Astrocyte (in vitro differentiated cells and primary cell): ENCODE data around the gene SERPINB11. TPM values are rescaled to one million over a fixed set of nuclear protein-coding genes. Genes with fewer than 3 reads are reported as not detected.

Source experiments
- DNase-seq: peaks from one replicate; pipeline ENCODE4 v3.0.0-alpha.2; 2010; ENCODE audit warnings: low read depth
- FAIRE-seq: peaks from 2 replicates; lab custom pipeline; 2011; peaks lifted over from hg19 to GRCh38; lab: Jason Lieb, UNC
- H2AFZ ChIP-seq: 2 replicates; pipeline ENCODE4 v1.6.0; 2012; ENCODE audit warnings: low read depth, low read length, inconsistent platforms
- H3K27ac ChIP-seq: 2 replicates; pipeline ENCODE4 v1.5.1; 2011; ENCODE audit warnings: low read depth, low read length, inconsistent platforms
- H3K27me3 ChIP-seq: 2 replicates; pipeline ENCODE4 v1.6.0; 2011; ENCODE audit warnings: low read length, inconsistent platforms; ENCODE audit not compliant: insufficient read depth
- H3K36me3 ChIP-seq: 2 replicates; pipeline ENCODE4 v1.5.1; 2011; ENCODE audit warnings: low read length, inconsistent platforms; ENCODE audit not compliant: insufficient read depth
- H3K4me1 ChIP-seq: 2 replicates; pipeline ENCODE4 v1.5.1; 2011; ENCODE audit warnings: low read length, inconsistent platforms; ENCODE audit not compliant: insufficient read depth
- H3K4me2 ChIP-seq: 2 replicates; pipeline ENCODE4 v1.6.0; 2012; ENCODE audit warnings: low read length, inconsistent platforms
- H3K4me3 ChIP-seq: 2 replicates; pipeline ENCODE4 v1.5.1; 2011; ENCODE audit warnings: low read depth, mild to moderate bottlenecking, low read length, inconsistent platforms; ENCODE audit not compliant: insufficient read depth
- H3K79me2 ChIP-seq: 2 replicates; pipeline ENCODE4 v1.6.0; 2012; ENCODE audit warnings: mild to moderate bottlenecking, low read length, inconsistent platforms; ENCODE audit not compliant: insufficient read depth
- H3K9ac ChIP-seq: 2 replicates; pipeline ENCODE4 v1.6.0; 2012; ENCODE audit warnings: mild to moderate bottlenecking, low read length, inconsistent platforms
- H3K9me3 ChIP-seq: 2 replicates; pipeline ENCODE4 v1.5.1; 2012; ENCODE audit warnings: low read depth, mild to moderate bottlenecking, low read length, inconsistent platforms; ENCODE audit not compliant: insufficient read depth
- H4K20me1 ChIP-seq: 2 replicates; pipeline ENCODE4 v1.6.0; 2012; ENCODE audit warnings: low read length, inconsistent platforms; ENCODE audit not compliant: insufficient read depth
- H3K27ac Mint-ChIP-seq: one replicate; pipeline ENCODE4 v1.8.0; 2021; ENCODE audit warnings: mild to moderate bottlenecking, mixed read lengths; ENCODE audit not compliant: unreplicated experiment
- H3K27me3 Mint-ChIP-seq: one replicate; pipeline ENCODE4 v1.8.0; 2021; ENCODE audit warnings: low read depth, mixed read lengths; ENCODE audit not compliant: unreplicated experiment
- H3K36me3 Mint-ChIP-seq: one replicate; pipeline ENCODE4 v1.8.0; 2021; ENCODE audit warnings: low read depth, mixed read lengths; ENCODE audit not compliant: unreplicated experiment
- H3K4me1 Mint-ChIP-seq: one replicate; pipeline ENCODE4 v1.8.0; 2021; ENCODE audit warnings: low read depth, mixed read lengths; ENCODE audit not compliant: unreplicated experiment
- H3K4me3 Mint-ChIP-seq: one replicate; pipeline ENCODE4 v1.8.0; 2021; ENCODE audit warnings: mild to moderate bottlenecking, moderate library complexity, mixed read lengths; ENCODE audit not compliant: unreplicated experiment
- H3K9me3 Mint-ChIP-seq: one replicate; pipeline ENCODE4 v1.8.0; 2021; ENCODE audit warnings: mild to moderate bottlenecking, mixed read lengths; ENCODE audit not compliant: unreplicated experiment
- EZH2 ChIP-seq: IDR thresholded peaks from 2 replicates; pipeline ENCODE4 v1.6.1; 2012; ENCODE audit warnings: mild to moderate bottlenecking, low read length, inconsistent platforms; ENCODE audit not compliant: insufficient read depth
- total RNA-seq: library from RNA; stranded (reverse); gene quantifications from 2 replicates; pipeline ENCODE4 v1.2.1, GENCODE V29; 2021
- TF ChIP-seq, protein P1 (sequence below): IDR thresholded peaks from 2 replicates; pipeline ENCODE4 v1.5.1; 2011; ENCODE audit warnings: low read depth, mild to moderate bottlenecking, inconsistent platforms, low read length, moderate library complexity; ENCODE audit not compliant: insufficient read depth

SERPINB11 gene
- total RNA-seq, 1 donor from 2014 or later, result not detected

DNA sequence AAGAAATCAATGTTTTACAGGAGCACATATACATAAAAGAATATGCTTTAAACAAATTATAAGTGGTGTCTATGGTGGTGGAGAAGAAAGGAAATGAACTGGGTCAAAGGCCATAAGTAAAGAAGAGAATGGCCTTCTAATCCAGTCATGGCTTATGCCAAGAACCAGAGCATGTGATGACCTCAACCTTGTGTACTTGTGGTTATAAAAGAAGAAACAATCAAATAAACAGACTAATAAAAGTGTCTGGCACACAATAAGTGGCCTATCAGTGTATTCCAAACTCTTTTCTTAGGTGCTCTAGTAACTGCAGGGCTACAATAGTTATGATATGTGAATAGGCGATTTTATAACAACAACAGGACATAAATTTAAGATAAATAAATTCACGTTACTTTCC, 2.6 kb downstream of the SERPINB11 start:
- Mint-ChIP-seq H3K27me3 (no peaks in the 10 kb centered on the region), H3K9me3 (no peaks in the 10 kb centered on the region), H3K27ac (no peak overlapping the region), H3K36me3 (no peaks in the 10 kb centered on the region), H3K4me3 (no peak overlapping the region), H3K4me1 (no peaks in the 10 kb centered on the region)
- Histone ChIP-seq H3K4me2 (no peak overlapping the region), H3K4me3 (no peak overlapping the region), H3K27ac (no peak overlapping the region), H3K79me2 (no peaks in the 10 kb centered on the region), H2AFZ (no peak overlapping the region), H3K4me1 (peaks cover 8% of the 10 kb centered on the region), H3K9ac (no peak overlapping the region), H3K36me3 (no peaks in the 10 kb centered on the region), H4K20me1 (no peaks in the 10 kb centered on the region), H3K9me3 (no peaks in the 10 kb centered on the region), H3K27me3 (no peaks in the 10 kb centered on the region)
- no peak for FAIRE-seq
- no peak for DNase-seq
- no peak for TF ChIP-seq EZH2
- TF ChIP-seq, protein P1, sequence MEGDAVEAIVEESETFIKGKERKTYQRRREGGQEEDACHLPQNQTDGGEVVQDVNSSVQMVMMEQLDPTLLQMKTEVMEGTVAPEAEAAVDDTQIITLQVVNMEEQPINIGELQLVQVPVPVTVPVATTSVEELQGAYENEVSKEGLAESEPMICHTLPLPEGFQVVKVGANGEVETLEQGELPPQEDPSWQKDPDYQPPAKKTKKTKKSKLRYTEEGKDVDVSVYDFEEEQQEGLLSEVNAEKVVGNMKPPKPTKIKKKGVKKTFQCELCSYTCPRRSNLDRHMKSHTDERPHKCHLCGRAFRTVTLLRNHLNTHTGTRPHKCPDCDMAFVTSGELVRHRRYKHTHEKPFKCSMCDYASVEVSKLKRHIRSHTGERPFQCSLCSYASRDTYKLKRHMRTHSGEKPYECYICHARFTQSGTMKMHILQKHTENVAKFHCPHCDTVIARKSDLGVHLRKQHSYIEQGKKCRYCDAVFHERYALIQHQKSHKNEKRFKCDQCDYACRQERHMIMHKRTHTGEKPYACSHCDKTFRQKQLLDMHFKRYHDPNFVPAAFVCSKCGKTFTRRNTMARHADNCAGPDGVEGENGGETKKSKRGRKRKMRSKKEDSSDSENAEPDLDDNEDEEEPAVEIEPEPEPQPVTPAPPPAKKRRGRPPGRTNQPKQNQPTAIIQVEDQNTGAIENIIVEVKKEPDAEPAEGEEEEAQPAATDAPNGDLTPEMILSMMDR, result no peak

DNA sequence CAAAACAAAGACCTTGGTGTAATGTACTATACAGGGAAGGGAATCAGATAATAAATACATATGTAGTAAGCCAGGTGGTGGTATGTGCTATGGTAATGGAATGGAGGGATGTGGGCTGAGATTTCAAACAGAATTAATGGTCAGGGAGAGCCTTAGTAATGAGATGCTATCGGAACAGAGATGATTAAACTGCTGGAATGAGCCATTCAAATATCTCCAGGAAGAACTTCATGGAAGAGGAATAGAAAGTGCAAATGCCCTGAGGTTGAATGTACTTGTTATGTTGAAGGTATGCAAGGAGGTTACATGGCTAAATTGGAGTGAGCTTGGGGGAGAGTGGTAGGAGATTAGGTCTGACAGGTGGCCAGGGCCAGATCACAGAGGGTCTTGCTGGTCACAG, 5.1 kb downstream of the SERPINB11 start:
- no peak overlapping the region for H3K27ac Mint-ChIP-seq
- H3K27me3 Mint-ChIP-seq, result no peaks in the 10 kb centered on the region
- peak; percentile 4 for DNase-seq
- H3K4me1 Mint-ChIP-seq, result no peaks in the 10 kb centered on the region
- H3K9me3 ChIP-seq, result no peaks in the 10 kb centered on the region
- no peak for FAIRE-seq
- no peaks in the 10 kb centered on the region for H3K27me3 ChIP-seq
- no peaks in the 10 kb centered on the region for H3K36me3 ChIP-seq
- H3K4me1 ChIP-seq, result peaks cover 8% of the 10 kb centered on the region
- H4K20me1 ChIP-seq, result no peaks in the 10 kb centered on the region
- no peak overlapping the region for H3K9ac ChIP-seq
- TF ChIP-seq, protein P1, result no peak
- TF ChIP-seq EZH2, result no peak
- H3K79me2 ChIP-seq, result no peaks in the 10 kb centered on the region
- H3K4me3 ChIP-seq, result no peak overlapping the region
- H3K9me3 Mint-ChIP-seq, result no peaks in the 10 kb centered on the region
- H3K27ac ChIP-seq, result peak overlapping the region; percentile 54
- H3K4me2 ChIP-seq, result no peak overlapping the region
- no peak overlapping the region for H3K4me3 Mint-ChIP-seq
- no peak overlapping the region for H2AFZ ChIP-seq
- H3K36me3 Mint-ChIP-seq, result no peaks in the 10 kb centered on the region

DNA sequence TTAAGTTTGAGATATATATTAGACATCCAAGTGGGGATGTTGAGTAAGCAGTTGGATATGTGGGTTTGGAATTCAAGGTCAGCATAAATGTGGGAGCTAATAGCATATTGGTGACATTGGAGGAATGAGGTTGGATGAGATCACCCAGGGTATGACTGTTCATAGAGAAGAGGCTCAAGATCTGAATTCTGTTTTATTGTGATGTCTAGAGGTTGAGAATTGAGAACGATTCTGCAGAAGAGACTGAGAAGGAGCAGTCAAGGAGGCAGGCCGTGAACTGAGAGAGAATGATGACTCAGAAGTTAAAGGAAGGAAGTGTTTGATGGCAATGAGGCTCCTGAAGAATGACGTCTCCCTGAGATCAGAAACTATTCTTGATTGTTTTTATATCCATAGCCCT, 5.9 kb downstream of the SERPINB11 start:
- H3K79me2 ChIP-seq, result no peaks in the 10 kb centered on the region
- Mint-ChIP-seq H3K27ac (no peak overlapping the region), H3K4me3 (no peak overlapping the region), H3K4me1 (no peaks in the 10 kb centered on the region), H3K9me3 (peaks cover 3% of the 10 kb centered on the region), H3K36me3 (no peaks in the 10 kb centered on the region), H3K27me3 (no peaks in the 10 kb centered on the region)
- H3K9me3 ChIP-seq, result no peaks in the 10 kb centered on the region
- H3K4me1 ChIP-seq, result peaks cover 8% of the 10 kb centered on the region
- H3K4me3 ChIP-seq, result no peak overlapping the region
- peak overlapping the region; percentile 20 for H3K9ac ChIP-seq
- TF ChIP-seq, protein P1, result no peak
- TF ChIP-seq EZH2, result no peak
- peak; percentile 85 for DNase-seq
- H2AFZ ChIP-seq, result peak overlapping the region; percentile 20
- H3K36me3 ChIP-seq, result no peaks in the 10 kb centered on the region
- H3K27me3 ChIP-seq, result no peaks in the 10 kb centered on the region
- peak overlapping the region; percentile 57 for H3K4me2 ChIP-seq
- peak; percentile 60 for FAIRE-seq
- no peaks in the 10 kb centered on the region for H4K20me1 ChIP-seq
- peak overlapping the region; percentile 64 for H3K27ac ChIP-seq
